Mammary epithelial cell (primary cell): ENCODE measurements around the gene PRRC2C.

Experiments used
- EZH2 ChIP-seq: IDR thresholded peaks from 2 replicates; pipeline ENCODE4 v1.6.1; 2012; ENCODE audit warnings: low read length, inconsistent platforms, borderline replicate concordance
- TF ChIP-seq, protein P1 (sequence below), 2 donors: IDR thresholded peaks in 1 of 2; conservative IDR thresholded peaks in 1 of 2; 2 replicates each; pipeline ENCODE4 v1.5.1; 2011 to 2012; ENCODE audit warnings: inconsistent platforms in 2 of 2, low read length in 2 of 2, mild to moderate bottlenecking in 2 of 2, control low read depth in 1 of 2, low read depth in 1 of 2; ENCODE audit not compliant: insufficient read depth in 1 of 2; ENCODE audit errors: extremely low read depth in 1 of 2

DNA sequence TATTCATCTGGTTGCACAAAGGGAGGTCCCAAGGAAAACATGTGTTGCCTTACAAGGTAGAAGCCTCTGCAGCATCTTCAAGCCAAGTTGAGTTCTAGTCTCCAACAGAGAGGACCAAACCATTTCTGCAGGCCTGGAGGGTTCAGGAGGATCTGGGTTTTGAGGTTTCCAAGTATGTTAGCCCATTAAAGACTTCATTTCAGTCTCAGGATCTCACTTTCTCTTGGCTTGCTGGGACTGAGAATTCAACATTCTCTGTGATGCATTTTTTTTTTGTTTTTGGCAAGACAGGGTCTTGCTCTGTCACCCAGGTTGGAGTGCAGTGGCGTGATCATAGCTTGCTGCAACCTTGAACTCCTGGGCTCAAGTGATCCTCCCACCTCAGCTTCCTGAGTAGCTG is 128.0 kb downstream of the PRRC2C start:
- TF ChIP-seq, protein P1, sequence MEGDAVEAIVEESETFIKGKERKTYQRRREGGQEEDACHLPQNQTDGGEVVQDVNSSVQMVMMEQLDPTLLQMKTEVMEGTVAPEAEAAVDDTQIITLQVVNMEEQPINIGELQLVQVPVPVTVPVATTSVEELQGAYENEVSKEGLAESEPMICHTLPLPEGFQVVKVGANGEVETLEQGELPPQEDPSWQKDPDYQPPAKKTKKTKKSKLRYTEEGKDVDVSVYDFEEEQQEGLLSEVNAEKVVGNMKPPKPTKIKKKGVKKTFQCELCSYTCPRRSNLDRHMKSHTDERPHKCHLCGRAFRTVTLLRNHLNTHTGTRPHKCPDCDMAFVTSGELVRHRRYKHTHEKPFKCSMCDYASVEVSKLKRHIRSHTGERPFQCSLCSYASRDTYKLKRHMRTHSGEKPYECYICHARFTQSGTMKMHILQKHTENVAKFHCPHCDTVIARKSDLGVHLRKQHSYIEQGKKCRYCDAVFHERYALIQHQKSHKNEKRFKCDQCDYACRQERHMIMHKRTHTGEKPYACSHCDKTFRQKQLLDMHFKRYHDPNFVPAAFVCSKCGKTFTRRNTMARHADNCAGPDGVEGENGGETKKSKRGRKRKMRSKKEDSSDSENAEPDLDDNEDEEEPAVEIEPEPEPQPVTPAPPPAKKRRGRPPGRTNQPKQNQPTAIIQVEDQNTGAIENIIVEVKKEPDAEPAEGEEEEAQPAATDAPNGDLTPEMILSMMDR (conservative IDR thresholded peaks at IDR 0.05 in 1 of 2, IDR thresholded peaks at IDR 0.05 in 1 of 2; ENCODE audit: extremely low read depth in 1 of 2, insufficient read depth in 1 of 2, low read depth in 1 of 2, low read length in 2 of 2): no peak
- TF ChIP-seq EZH2: no peak
